Ishikawa (cell line): Measurements from ENCODE around the gene TANGO6.

Source experiments
- CEBPB ChIP-seq: IDR thresholded peaks from 2 replicates; pipeline ENCODE4 v1.6.1; 2012
- CREB1 ChIP-seq: IDR thresholded peaks from 2 replicates; pipeline ENCODE4 v1.6.1; 2012; ENCODE audit warnings: low read depth
- EGR1 ChIP-seq: IDR thresholded peaks from 2 replicates; pipeline ENCODE4 v1.6.1; 2012
- EP300 ChIP-seq: IDR thresholded peaks from 2 replicates; pipeline ENCODE4 v1.6.1; 2012; ENCODE audit warnings: borderline replicate concordance
- FOXM1 ChIP-seq: IDR thresholded peaks from 2 replicates; pipeline ENCODE4 v1.6.1; 2012; ENCODE audit warnings: low read depth, borderline replicate concordance
- MAX ChIP-seq: IDR thresholded peaks from 2 replicates; pipeline ENCODE4 v1.6.1; 2012
- NFIC ChIP-seq: IDR thresholded peaks from 2 replicates; pipeline ENCODE4 v1.6.1; 2012
- RAD21 ChIP-seq: IDR thresholded peaks from 2 replicates; pipeline ENCODE4 v1.6.1; 2012; ENCODE audit warnings: low read depth
- REST ChIP-seq: IDR thresholded peaks from 2 replicates; pipeline ENCODE4 v1.6.1; 2012; ENCODE audit warnings: low read depth, mild to moderate bottlenecking
- TAF1 ChIP-seq: IDR thresholded peaks from 2 replicates; pipeline ENCODE4 v1.6.1; 2012; ENCODE audit warnings: low read depth, mild to moderate bottlenecking
- TCF12 ChIP-seq: IDR thresholded peaks from 2 replicates; pipeline ENCODE4 v1.6.1; 2012; ENCODE audit warnings: low read depth
- TEAD4 ChIP-seq: IDR thresholded peaks from 2 replicates; pipeline ENCODE4 v1.6.1; 2012
- USF1 ChIP-seq: IDR thresholded peaks from 2 replicates; pipeline ENCODE4 v1.6.1; 2012
- YY1 ChIP-seq: IDR thresholded peaks from 2 replicates; pipeline ENCODE4 v1.6.1; 2012; ENCODE audit warnings: low read depth
- ZBTB7A ChIP-seq: IDR thresholded peaks from 2 replicates; pipeline ENCODE4 v1.6.1; 2012; ENCODE audit warnings: low read depth

TANGO6 gene

GRCh38 chr16:69033151-69033949, 190.0 kb downstream of the TANGO6 start:
- TF ChIP-seq USF1 = no peak
- TF ChIP-seq YY1 = no peak
- TF ChIP-seq CREB1 = no peak
- no peak for TF ChIP-seq TEAD4
- no peak for TF ChIP-seq ZBTB7A
- no peak for TF ChIP-seq EGR1

DNA sequence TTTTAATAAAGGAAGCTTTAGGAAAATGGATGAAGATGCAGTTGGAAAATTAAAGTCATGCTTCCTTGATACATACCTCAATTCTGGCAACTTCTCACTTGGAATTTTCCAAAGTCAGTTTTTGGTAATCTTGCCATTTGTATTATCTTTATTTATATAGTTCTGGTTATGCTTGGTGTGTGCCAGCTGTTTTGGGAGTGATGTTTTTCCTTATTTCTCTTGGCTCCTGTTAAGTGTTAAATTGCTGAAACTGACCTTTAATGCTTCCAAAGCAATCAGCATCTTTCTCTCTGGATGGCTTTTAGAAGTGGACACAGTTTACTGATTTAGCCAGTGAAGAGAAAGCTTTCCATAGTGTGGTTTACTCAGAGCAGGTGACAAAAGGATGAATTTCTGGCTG, 192.0 kb downstream of the TANGO6 start:
- TF ChIP-seq REST = no peak
- TF ChIP-seq ZBTB7A = no peak
- no peak for TF ChIP-seq USF1
- no peak for TF ChIP-seq CEBPB
- no peak for TF ChIP-seq TAF1

GRCh38 chr16:69036399-69037091, 193.2 kb downstream of the TANGO6 start:
- no peak for TF ChIP-seq USF1

DNA sequence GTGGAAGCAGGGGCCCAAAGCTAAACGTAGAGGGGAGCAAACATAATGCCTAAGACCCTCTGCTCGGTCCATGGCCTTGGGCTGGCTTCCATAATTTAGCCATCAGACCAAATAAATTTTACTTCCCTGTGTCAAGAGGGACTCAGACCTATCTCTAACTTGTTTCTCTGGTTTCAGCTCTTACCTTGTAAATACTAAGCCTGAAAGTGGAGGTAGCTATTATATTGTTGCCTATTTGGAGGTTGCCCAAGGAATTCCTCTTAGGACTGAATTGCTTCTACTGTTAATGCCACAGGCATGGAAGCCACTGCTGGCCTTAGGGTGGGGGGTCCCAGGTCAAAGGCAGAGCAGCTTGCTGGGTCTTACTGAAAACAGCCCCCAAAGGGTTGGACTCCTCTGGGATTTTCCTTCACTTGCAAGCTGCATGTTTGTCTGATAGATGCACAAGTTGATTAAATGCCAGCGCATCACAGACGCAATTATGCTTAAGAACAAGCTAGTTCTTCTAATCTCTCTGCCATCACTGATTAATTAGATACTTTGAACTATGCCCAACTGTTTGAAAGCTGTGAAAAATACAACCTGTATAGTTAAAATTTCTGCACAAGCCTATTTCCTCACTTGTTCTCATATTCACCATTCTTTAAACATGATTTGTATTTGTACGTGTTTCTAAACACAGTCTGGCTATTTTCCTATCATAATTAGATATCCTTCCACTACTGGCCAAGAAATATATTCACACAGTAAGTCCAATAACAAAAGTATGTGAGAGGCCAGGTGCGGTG, 194.2 kb downstream of the TANGO6 start:
- TF ChIP-seq CEBPB (no peak), USF1 (no peak), TCF12 (no peak), EGR1 (no peak), REST (no peak), CREB1 (no peak), TAF1 (no peak), FOXM1 (no peak), YY1 (no peak), ZBTB7A (no peak), MAX (no peak), RAD21 (no peak), TEAD4 (no peak), NFIC (no peak), EP300 (no peak)

DNA sequence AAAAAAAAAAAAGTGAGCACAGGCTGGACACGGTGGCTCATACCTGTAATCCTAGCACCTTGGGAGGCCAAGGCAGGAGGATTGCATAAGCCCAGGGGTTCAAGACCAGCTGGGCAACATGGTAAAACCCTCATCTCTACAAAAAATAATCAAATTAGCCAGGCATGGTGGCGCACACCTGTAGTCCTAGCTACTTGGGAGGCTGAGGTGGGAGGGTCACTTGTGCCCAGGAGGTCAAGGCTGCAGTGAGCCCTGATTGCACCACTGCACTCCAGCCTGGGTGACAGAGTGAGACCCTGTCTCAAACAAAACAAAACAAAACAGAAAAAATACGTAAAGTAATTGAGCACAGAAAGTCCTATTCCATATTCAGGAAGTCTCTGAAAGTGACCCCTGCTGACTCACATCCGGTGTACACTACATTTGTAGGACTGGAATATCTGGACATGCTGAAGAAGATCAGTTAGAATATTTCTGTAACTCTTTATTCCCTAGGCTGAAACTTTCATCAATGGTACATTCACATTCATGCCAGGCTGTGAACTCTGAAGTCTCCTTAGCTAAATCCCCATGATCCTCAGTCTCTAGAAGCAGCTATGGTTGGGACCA, 196.1 kb downstream of the TANGO6 start:
- no peak for TF ChIP-seq ZBTB7A
- no peak for TF ChIP-seq CEBPB
- TF ChIP-seq TAF1 = no peak
- no peak for TF ChIP-seq YY1
- TF ChIP-seq USF1 = no peak
